NCI-H345 treated with DMSO at 0.1 percent for 48 hours (cell line): ENCODE data around the gene NSDHL.
"Not testable (repeated sequence)": the region's sequence is repeated elsewhere in the genome, so short reads cannot be mapped to it uniquely, and the experiment has no call there.

ENCODE experiments used
- DNase-seq: peaks from one replicate; lab custom pipeline; 2025; ENCODE audit not compliant: unreplicated experiment; lab: John Stamatoyannopoulos, UW

Gene NSDHL

DNA sequence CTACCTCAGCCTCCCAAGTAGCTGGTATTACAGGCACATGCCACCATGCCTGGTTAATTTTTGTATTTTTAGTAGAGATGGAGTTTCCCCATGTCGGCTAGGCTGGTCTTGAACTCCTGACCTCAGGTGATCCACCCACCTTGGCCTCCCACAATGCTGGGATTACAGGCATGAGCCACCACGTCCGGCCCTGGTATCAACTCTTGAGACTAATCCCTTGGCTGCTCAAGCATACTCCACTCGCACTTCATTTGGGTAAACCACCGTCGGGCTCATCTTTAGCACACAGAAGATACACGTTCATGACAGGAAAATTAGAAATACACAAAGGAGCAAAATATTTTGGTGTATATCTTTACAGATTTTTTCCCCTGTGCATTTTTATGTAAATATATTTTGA, 79.2 kb downstream of the NSDHL start:
- DNase-seq, result not testable (repeated sequence)

DNA sequence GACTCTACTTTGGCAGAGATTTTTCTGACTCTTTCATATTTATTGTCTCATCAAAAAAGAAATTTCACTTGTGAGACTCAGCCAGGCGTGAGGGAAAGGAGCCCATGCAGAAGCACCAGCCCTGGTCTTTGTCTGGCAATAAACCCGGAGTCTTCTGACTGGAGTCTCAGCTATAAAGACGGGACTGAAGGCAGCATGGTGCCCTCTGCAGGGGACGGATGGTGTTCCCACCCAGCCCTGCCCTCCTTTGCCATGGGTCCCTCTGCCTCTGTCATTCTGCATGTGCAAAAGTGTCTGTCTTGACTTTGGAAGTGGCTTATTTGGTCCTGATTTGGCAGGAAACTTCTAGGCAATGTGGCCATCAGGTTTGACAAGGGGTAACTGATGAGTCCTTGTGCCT, 81.2 kb downstream of the NSDHL start:
- DNase-seq, result no peak

DNA sequence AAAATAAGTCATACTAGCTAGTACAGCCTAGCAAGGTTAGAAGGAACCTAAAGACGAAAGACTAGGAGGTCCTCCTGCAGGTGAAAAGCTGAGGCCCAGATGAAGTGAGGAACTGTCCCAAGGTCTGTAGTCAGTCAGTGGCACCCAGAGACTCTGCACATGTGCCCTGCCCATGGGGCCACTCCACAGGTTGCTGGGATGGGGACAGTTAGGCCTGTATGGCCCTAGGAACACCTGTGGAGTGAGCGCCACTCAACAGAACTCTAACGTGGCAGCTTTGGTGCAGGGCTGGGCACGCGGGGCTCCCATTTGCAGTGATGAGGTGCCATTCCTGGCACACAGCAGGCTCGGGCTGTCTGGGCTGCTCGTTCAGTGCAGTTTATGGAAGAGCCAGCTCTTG, 81.8 kb downstream of the NSDHL start:
- no peak for DNase-seq

DNA sequence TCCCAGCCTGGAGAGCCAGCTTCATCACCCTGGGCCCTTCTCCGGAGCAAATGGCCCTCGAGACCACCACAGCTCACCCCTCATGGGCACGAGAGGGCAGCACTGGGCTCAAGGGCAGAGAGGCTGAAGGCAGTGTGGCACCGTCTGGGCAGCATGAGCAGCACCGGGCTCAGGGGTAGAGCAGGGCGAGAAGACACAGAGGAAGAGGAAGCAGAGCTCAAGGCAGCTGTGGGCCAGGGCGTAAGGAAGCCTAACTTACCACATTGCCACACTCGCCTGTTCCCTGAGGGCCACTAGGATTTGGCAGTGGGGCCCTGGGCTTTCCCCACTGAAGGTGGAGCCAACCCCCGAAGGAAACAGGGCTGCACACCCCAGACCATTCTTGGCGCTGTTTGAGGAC, 82.5 kb downstream of the NSDHL start:
- no peak for DNase-seq

DNA sequence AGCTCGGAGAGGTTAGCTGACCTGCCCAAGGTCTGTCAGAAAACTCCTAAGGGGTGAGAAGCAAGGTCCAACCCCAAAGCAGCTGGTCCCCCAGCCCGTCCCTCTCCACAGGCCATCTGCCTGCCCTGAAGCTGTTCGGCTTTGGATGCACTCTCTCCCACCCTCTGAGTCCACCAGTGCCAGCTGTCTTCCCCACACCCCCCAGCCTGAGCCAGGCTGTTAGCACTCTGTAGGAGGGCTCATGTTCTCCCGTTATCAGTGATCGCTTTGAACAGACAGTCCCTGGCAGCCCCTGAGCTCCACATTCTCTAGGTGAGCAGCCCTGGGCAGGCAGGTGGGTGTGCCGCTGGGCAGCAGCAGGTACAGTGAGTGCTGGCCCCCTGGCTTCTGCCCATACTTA, 83.0 kb downstream of the NSDHL start:
- no peak for DNase-seq

DNA sequence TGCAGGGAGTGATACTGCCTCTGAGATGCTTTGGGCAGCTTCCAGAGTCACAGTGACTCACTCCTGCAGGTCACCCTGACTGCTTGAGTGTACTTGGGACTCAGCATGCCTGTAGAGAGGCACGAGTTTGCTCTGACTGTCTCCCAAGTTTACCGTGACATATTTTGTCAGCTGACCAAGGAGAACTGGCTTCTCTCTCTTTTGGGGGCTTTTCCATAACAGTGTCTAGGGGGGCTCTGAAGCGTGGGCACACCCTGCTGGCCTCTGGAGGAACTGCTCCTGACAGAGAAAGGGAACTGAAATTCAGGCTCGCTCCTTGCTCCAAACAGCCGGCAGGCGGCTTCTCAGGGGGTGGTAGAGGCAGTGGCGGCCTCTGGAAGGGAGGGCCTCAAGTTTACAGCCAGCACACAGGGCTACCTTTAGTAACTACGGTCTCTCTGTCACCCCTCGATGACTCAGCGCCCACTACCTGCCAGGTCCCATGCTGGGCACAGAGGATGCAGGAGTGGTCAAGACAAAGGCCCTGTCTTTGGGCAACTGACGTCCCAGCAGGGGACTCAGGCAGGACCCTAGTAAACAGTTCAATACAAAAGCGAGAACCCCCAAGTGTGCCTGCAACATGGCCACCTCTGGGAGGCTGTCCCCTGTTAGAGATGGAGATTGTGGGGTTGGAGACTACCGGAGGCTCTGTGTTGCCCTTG, 84.8 kb downstream of the NSDHL start:
- DNase-seq, result peak; percentile 6

DNA sequence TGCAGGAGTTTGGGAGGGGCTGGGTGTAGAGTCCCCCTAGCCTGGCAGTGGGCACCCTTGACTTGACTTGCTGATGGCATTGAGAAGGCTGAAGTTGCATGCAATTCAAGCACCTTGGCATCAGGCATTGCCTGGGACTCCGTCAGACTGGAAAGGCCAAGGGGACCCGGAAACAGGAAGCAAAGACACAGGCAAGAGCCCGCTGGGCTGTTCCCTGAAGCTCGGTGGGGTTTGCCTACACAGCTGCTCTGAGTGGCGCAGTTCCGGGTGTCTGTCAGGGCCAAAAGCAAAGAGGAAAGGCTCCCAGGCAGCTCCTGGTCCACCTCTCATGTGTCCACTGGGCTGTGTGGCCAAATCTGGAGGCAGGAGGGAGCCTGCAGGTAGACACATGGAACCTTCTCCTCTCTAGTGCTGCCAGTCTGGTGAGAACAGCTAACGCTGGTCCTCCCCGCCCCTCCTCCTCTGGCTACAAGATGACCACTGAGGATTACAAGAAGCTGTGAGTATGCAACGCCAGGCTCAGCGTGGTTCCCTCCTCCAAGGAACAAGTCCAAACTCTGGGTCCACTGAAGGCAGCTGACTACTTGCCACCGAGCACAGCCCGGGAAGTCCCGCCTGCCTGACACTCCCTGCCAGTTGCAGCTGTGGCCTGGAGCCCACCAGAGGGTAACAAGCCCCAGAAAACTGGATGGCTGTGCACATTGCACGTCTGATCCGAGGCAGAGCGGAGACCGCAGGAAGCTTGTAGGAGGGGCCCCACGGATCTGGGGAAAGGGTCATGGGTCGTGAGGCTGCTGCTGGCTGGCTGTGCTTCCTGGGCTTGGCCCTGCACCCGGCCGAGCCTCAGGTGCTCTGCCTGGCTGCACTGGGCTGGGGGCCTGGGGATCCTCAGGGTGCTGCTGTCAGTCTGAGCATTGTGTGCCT, 87.1 kb downstream of the NSDHL start:
- no peak for DNase-seq

DNA sequence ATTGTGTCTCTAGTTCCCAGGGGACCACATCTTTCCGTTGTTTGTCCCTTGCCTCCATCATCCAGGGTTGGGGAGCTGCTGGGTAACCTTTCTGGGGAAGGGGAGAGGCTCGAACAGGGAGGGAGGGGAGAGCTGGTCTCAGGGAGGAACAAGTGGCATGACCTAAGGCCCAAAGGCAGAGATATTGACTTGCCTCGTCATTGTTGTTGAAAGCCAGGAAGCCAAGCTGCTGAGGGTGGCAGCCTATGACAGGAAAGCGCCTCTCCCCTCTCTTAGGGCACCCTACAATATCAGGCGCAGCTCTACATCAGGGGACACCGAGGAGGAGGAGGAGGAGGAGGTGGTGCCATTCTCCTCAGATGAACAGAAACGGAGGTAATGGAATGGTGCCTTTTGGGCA, 87.8 kb downstream of the NSDHL start:
- no peak for DNase-seq
